Peyer's patch (tissue), 4 donors: ENCODE data around the gene FAM120B. TPM values are rescaled to one million over a fixed set of nuclear protein-coding genes. Genes with fewer than 3 reads are reported as not detected.
"Not testable (repeated sequence)": the region's sequence is repeated elsewhere in the genome, so short reads cannot be mapped to it uniquely, and the experiment has no call there.

Experiments
- DNase-seq, 3 donors: peaks; one replicate each; pipeline ENCODE4 v3.0.0-alpha.2; 2017 to 2019
- H3K27ac ChIP-seq, 4 donors: fragments of 200-600 bp; sonication (generic); one replicate each; pipeline ENCODE4 v1.5.1; 2016 to 2019
- H3K27me3 ChIP-seq, 2 donors: fragments of 200-600 bp; sonication (generic); one replicate each; pipeline ENCODE4 v1.5.1; 2019
- H3K36me3 ChIP-seq, 3 donors: fragments of 200-600 bp; sonication (generic); one replicate each; pipeline ENCODE4 v1.5.1; 2016 to 2019
- H3K4me1 ChIP-seq, 4 donors: fragments of 200-600 bp; sonication (generic); one replicate each; pipeline ENCODE4 v1.5.1; 2016 to 2019
- H3K4me3 ChIP-seq, 4 donors: fragments of 200-600 bp; sonication (generic); 1 replicate in 3 of 4; 2 replicates in 1 of 4; pipeline ENCODE4 v1.5.1; 2016 to 2019; ENCODE audit warnings: mild to moderate bottlenecking in 1 of 4
- H3K9me3 ChIP-seq, 4 donors: fragments of 200-600 bp; sonication (generic); one replicate each; pipeline ENCODE4 v1.5.1; 2016 to 2019; ENCODE audit warnings: mild to moderate bottlenecking in 1 of 4
- POLR2A ChIP-seq, 2 donors: fragments of 450-650 bp; IDR thresholded peaks; one replicate each; pipeline ENCODE4 v1.5.1; 2017; ENCODE audit warnings: antibody characterized with exemption in 2 of 2, mild to moderate bottlenecking in 2 of 2, moderate library complexity in 2 of 2
- total RNA-seq, 4 donors: library from RNA; depleted of rRNA; stranded (reverse); fragments of >200 nt; gene quantifications; one replicate each; pipeline ENCODE4 v1.1.0, GENCODE V29; 2016
- TF ChIP-seq, protein P1 (sequence below), 6 experiments: fragments of 450-650 bp in 4 of 6; fragments of 200-600 bp in 2 of 6; sonication (generic) in 1 of 6; IDR thresholded peaks; one replicate each; pipeline ENCODE4 v1.5.1; 2017 to 2019; ENCODE audit warnings: antibody characterized with exemption in 6 of 6, mild to moderate bottlenecking in 3 of 6, moderate library complexity in 1 of 6

Gene FAM120B
- total RNA-seq, 4 donors from 2014 or later = 22.1 to 50.3 (median 38.1) TPM

DNA sequence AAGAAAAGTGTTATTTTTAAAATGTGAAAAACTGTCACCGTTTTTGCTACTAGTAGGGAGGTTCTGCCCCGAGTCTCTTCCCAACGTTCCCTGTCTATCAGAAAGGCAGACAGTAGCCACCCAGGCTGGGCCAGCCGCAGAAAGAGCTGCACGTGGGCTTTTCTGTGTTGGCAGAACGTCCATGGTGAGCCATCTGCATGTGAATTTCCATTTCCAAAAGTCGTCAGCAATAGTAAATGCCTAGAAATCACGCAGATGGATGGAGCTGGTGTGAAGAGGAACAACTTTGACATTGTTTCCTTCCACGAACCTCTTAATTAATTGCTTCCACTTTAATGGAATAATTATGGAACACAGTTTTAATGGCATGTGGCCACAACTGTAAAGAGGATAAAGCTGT is 97.5 kb downstream of the FAM120B start:
- no peaks in the 10 kb centered on the region for H3K4me1 ChIP-seq
- TF ChIP-seq, protein P1, sequence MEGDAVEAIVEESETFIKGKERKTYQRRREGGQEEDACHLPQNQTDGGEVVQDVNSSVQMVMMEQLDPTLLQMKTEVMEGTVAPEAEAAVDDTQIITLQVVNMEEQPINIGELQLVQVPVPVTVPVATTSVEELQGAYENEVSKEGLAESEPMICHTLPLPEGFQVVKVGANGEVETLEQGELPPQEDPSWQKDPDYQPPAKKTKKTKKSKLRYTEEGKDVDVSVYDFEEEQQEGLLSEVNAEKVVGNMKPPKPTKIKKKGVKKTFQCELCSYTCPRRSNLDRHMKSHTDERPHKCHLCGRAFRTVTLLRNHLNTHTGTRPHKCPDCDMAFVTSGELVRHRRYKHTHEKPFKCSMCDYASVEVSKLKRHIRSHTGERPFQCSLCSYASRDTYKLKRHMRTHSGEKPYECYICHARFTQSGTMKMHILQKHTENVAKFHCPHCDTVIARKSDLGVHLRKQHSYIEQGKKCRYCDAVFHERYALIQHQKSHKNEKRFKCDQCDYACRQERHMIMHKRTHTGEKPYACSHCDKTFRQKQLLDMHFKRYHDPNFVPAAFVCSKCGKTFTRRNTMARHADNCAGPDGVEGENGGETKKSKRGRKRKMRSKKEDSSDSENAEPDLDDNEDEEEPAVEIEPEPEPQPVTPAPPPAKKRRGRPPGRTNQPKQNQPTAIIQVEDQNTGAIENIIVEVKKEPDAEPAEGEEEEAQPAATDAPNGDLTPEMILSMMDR (IDR thresholded peaks at IDR 0.05) = no peak
- no peak for TF ChIP-seq POLR2A (IDR thresholded peaks at IDR 0.05)
- no peaks in the 10 kb centered on the region for H3K27me3 ChIP-seq
- peaks cover 0 to 52% (median 0%) of the 10 kb centered on the region in 3 donors for H3K36me3 ChIP-seq
- no peak overlapping the region for H3K27ac ChIP-seq
- no peak overlapping the region for H3K4me3 ChIP-seq
- no peak for DNase-seq
- H3K9me3 ChIP-seq = no peaks in the 10 kb centered on the region

DNA sequence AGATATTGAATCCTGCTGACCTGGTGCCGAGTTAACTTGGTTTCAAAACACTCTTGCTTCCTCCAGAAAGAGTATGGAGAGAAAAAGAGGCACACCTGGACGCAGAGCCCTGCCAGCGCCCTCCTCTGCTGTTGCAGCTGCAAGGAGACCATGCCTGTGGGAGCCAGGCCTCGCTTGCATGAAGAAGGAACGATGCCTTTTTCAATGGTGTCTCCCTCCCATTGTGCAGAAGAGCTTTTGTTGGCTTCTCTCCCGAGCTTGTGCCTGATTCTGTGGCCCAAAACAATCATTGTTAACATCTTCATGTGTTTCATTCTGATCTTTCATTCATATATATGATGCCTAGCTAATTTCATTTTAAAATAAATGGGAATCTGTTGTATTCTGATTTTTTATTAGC is 98.1 kb downstream of the FAM120B start:
- H3K27ac ChIP-seq = no peak overlapping the region
- no peaks in the 10 kb centered on the region for H3K4me1 ChIP-seq
- TF ChIP-seq POLR2A (IDR thresholded peaks at IDR 0.05) = no peak
- TF ChIP-seq, protein P1 (IDR thresholded peaks at IDR 0.05) = no peak
- DNase-seq = no peak
- no peaks in the 10 kb centered on the region for H3K9me3 ChIP-seq
- H3K36me3 ChIP-seq = peaks cover 0 to 47% (median 0%) of the 10 kb centered on the region in 3 donors
- no peak overlapping the region for H3K4me3 ChIP-seq
- no peaks in the 10 kb centered on the region for H3K27me3 ChIP-seq

DNA sequence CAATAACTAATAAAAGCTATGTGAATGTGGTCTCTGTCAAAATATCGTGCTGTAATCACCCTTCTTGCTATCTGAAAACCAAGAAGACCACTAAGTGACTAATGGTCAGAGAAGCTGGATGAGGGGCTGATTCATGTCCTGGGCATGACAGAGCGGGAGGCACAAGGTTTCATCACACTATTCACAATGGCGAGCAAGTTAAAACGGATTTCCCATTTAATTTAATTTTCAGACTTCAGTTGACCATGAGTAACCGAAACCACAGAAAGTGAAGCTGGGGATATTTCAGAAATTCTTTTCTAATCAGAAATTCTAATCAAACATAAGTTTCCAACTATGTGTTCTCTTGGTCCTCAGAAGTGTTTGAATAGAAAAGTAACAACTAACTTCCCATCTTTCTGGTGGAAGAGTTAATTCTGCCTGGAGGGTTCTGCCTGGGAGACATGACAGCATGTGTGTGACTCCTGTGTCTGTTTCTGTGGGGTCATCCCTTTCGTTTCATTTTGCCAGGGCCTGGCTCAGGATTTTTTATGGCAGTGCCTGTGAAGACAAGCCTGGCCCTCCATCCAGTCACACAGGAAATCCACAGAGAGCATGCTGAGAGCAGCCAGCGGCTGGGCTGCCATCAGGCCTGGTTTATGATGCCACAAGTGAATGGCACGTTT is 98.9 kb downstream of the FAM120B start:
- no peaks in the 10 kb centered on the region for H3K27me3 ChIP-seq
- peaks cover 0 to 41% (median 0%) of the 10 kb centered on the region in 3 donors for H3K36me3 ChIP-seq
- TF ChIP-seq POLR2A (IDR thresholded peaks at IDR 0.05) = no peak
- TF ChIP-seq, protein P1 (IDR thresholded peaks at IDR 0.05) = no peak
- H3K9me3 ChIP-seq = no peaks in the 10 kb centered on the region
- no peak overlapping the region for H3K4me3 ChIP-seq
- DNase-seq = no peak
- H3K27ac ChIP-seq = no peak overlapping the region
- H3K4me1 ChIP-seq = no peaks in the 10 kb centered on the region

DNA sequence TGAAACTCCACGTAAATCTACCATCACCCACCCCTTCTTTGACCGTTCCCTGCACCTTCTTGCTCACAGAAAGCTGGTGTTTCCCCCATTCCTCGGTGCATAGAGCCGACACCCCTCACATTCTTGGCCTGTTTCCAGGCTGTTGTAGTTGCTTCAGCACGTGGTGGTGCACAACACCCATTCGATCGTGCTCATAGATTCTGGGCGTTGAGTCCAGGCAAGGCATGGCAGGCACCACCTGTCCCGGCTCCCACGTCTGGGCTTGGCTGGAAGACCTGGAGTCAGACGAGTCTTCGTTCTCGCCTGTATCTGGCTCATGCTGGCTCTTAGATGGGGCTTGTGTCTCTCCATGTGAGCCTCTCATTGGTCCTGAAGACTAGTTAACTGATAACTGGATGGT is 100.6 kb downstream of the FAM120B start:
- H3K4me3 ChIP-seq = no peak overlapping the region
- H3K4me1 ChIP-seq = no peaks in the 10 kb centered on the region
- H3K27me3 ChIP-seq = no peaks in the 10 kb centered on the region
- no peak for TF ChIP-seq POLR2A (IDR thresholded peaks at IDR 0.05)
- TF ChIP-seq, protein P1 (IDR thresholded peaks at IDR 0.05) = no peak
- no peak overlapping the region for H3K27ac ChIP-seq
- H3K36me3 ChIP-seq = peaks cover 0 to 26% (median 0%) of the 10 kb centered on the region in 3 donors
- no peaks in the 10 kb centered on the region for H3K9me3 ChIP-seq
- DNase-seq = no peak

DNA sequence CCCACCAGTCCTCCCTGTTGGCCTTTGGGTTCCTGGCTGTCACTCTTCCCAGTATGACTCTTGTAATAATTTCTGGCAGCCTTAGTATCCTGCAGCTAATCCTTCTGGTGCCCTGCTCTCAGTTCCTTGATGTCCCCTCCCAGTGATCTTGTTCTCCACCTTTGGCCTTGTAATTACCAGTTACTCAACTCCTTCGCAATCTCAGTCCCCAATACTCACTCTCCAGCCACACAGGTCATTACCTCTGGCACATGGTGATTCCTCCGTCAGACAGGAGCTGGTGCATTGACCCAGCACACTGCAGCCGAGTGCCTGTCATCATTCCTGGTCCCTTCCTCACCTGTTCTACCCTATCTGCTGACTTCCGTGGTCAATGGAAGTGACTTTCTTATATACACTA is 101.4 kb downstream of the FAM120B start:
- H3K27me3 ChIP-seq = no peaks in the 10 kb centered on the region
- DNase-seq = no peak
- H3K4me3 ChIP-seq = no peak overlapping the region
- no peaks in the 10 kb centered on the region for H3K4me1 ChIP-seq
- TF ChIP-seq POLR2A (IDR thresholded peaks at IDR 0.05) = no peak
- TF ChIP-seq, protein P1 (IDR thresholded peaks at IDR 0.05) = no peak
- no peaks in the 10 kb centered on the region for H3K9me3 ChIP-seq
- H3K27ac ChIP-seq = no peak overlapping the region
- H3K36me3 ChIP-seq = peaks cover 0 to 23% (median 0%) of the 10 kb centered on the region in 3 donors

DNA sequence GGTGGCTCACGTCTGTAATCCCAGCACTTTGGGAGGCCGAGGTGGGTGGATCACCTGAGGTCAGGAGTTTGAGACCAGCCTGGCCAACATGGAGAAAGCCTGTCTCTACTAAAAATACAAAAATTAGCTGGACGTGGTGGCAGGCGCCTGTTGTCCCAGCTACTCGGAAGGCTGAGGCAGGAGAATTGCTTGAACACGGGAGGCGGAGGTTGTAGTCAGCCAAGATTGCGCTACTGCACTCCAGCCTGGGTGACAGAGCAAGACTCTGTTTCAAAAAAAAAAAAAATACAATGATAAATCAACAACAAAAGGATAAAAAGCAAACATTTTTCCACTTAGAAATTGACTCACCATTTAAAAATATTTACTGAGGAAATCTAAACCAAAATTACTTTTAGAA is 103.2 kb downstream of the FAM120B start:
- not testable (repeated sequence) for H3K9me3 ChIP-seq, DNase-seq, H3K27me3 ChIP-seq, H3K27ac ChIP-seq, H3K4me3 ChIP-seq, H3K4me1 ChIP-seq
- H3K36me3 ChIP-seq = peaks cover 0 to 18% (median 0%) of the 10 kb centered on the region in 3 donors
